K562 (cell line): ENCODE results near the gene CLPSL1. TPM values are rescaled to one million over a fixed set of nuclear protein-coding genes. Genes with fewer than 3 reads are reported as not detected.
A peak's percentile ranks its signal among the peaks of the same experiment; 100 is the strongest.

ENCODE experiments used
- ARHGAP35 ChIP-seq: fragments of 450-650 bp; IDR thresholded peaks from 2 replicates; pipeline ENCODE4 v1.6.1; 2018; ENCODE audit not compliant: partially characterized antibody
- BRD9 ChIP-seq: fragments of 450-650 bp; IDR thresholded peaks from 2 replicates; pipeline ENCODE4 v1.6.1; 2018; ENCODE audit warnings: low read depth; ENCODE audit not compliant: partially characterized antibody
- EP300 ChIP-seq: IDR thresholded peaks from 2 replicates; pipeline ENCODE4 v1.6.1; 2012; ENCODE audit warnings: low read length, improper control_type of control experiment
- GTF2B ChIP-seq: IDR thresholded peaks from 2 replicates; pipeline ENCODE4 v1.6.1; 2011; ENCODE audit not compliant: insufficient read length; ENCODE audit errors: extremely low read depth
- HNRNPLL ChIP-seq: fragments of 200-400 bp; formaldehyde crosslinking; IDR thresholded peaks from 2 replicates; pipeline ENCODE4 v1.6.1; 2017; ENCODE audit warnings: low read length, low read depth, mild to moderate bottlenecking; ENCODE audit not compliant: poor library complexity, severe bottlenecking
- MAFF ChIP-seq: IDR thresholded peaks from 2 replicates; pipeline ENCODE4 v1.6.1; 2012; ENCODE audit warnings: low read length, improper control_type of control experiment
- NCOA2 ChIP-seq, 2 experiments: fragments of 450-650 bp; IDR thresholded peaks; 2 replicates each; pipeline ENCODE4 v1.6.1; 2018; ENCODE audit warnings: mild to moderate bottlenecking in 2 of 2, moderate library complexity in 1 of 2; ENCODE audit not compliant: partially characterized antibody in 2 of 2
- NCOR1 ChIP-seq: fragments of 450-650 bp; IDR thresholded peaks from 2 replicates; pipeline ENCODE4 v1.6.1; 2016; ENCODE audit warnings: mild to moderate bottlenecking, moderate library complexity
- POU5F1 ChIP-seq: fragments of 150-350 bp; IDR thresholded peaks from 2 replicates; pipeline ENCODE4 v1.6.1; 2014; ENCODE audit warnings: borderline replicate concordance, low read length, low read depth, mild to moderate bottlenecking; ENCODE audit not compliant: partially characterized antibody
- SMAD3 ChIP-seq: fragments of 450-650 bp; formaldehyde crosslinking; conservative IDR thresholded peaks from 2 replicates; pipeline ENCODE4 v1.4.0; 2020; ENCODE audit warnings: mild to moderate bottlenecking
- SMARCA5 ChIP-seq: fragments of 450-650 bp; IDR thresholded peaks from 2 replicates; pipeline ENCODE4 v1.6.1; 2016
- SP2 ChIP-seq: IDR thresholded peaks from 2 replicates; pipeline ENCODE4 v1.6.1; 2011; ENCODE audit warnings: mild to moderate bottlenecking, low read depth, low read length, moderate library complexity; ENCODE audit not compliant: poor library complexity, severe bottlenecking; ENCODE audit errors: extremely low read depth
- TFAM ChIP-seq: fragments of 250-450 bp; sonication (Bioruptor Pico); conservative IDR thresholded peaks from 2 replicates; pipeline ENCODE4 v1.5.0; 2021; ENCODE audit warnings: mild to moderate bottlenecking, moderate library complexity
- THAP7 ChIP-seq: fragments of 250-450 bp; sonication (Bioruptor Pico); IDR thresholded peaks from 2 replicates; pipeline ENCODE4 v1.5.0; 2021
- THRAP3 ChIP-seq: fragments of 450-650 bp; IDR thresholded peaks from 2 replicates; pipeline ENCODE4 v1.6.1; 2016; ENCODE audit warnings: mild to moderate bottlenecking, inconsistent platforms, borderline replicate concordance
- TOE1 ChIP-seq, 2 experiments: fragments of 450-650 bp in 1 of 2; sonication (generic) in 1 of 2; formaldehyde crosslinking in 1 of 2; IDR thresholded peaks; 2 replicates each; pipeline versions ENCODE4 v1.7.1 to v1.8.0; 2016 to 2022; ENCODE audit warnings: borderline replicate concordance in 2 of 2, mild to moderate bottlenecking in 2 of 2, antibody characterized with exemption in 1 of 2, inconsistent platforms in 1 of 2, low read depth in 1 of 2, missing genetic modification reagents in 1 of 2, moderate library complexity in 1 of 2
- ZBTB8A ChIP-seq: fragments of 450-650 bp; IDR thresholded peaks from 2 replicates; pipeline ENCODE4 v1.6.1; 2018; ENCODE audit warnings: mild to moderate bottlenecking, moderate library complexity; ENCODE audit not compliant: partially characterized antibody
- ZBTB9 ChIP-seq: fragments of 450-650 bp; formaldehyde crosslinking; IDR thresholded peaks from 2 replicates; pipeline ENCODE4 v1.4.0; 2020; ENCODE audit warnings: mild to moderate bottlenecking, moderate library complexity
- ZFP1 ChIP-seq: fragments of 450-650 bp; formaldehyde crosslinking; IDR thresholded peaks from 2 replicates; pipeline ENCODE4 v1.4.0; 2020; ENCODE audit warnings: mild to moderate bottlenecking, mixed read lengths
- ZHX1 ChIP-seq: fragments of 150-350 bp; conservative IDR thresholded peaks from 2 replicates; pipeline ENCODE4 v1.6.1; 2014; ENCODE audit warnings: low read length
- ZNF12 ChIP-seq: sonication (generic); formaldehyde crosslinking; IDR thresholded peaks from 2 replicates; pipeline ENCODE4 v1.4.0; 2020; ENCODE audit warnings: mild to moderate bottlenecking, missing genetic modification reagents
- ZNF324 ChIP-seq: fragments of 250-450 bp; sonication (Bioruptor Pico); IDR thresholded peaks from 2 replicates; pipeline ENCODE4 v1.4.0; 2020; ENCODE audit warnings: mild to moderate bottlenecking
- ZNF561 ChIP-seq: fragments of 450-650 bp; formaldehyde crosslinking; conservative IDR thresholded peaks from 2 replicates; pipeline ENCODE4 v1.4.0; 2020; ENCODE audit warnings: mild to moderate bottlenecking, moderate library complexity
- ZSCAN32 ChIP-seq: fragments of 450-650 bp; formaldehyde crosslinking; IDR thresholded peaks from 2 replicates; pipeline ENCODE4 v1.4.0; 2020; ENCODE audit warnings: mild to moderate bottlenecking, moderate library complexity
- polyA plus RNA-seq, 8 experiments: library from polyadenylated mRNA; depleted of rRNA in 4 of 8; stranded (reverse) in 5 of 8; unstranded in 3 of 8; fragments of >200 nt; fragmentation: Nextera tagmentation in 2 of 8; fragmentation: Illumina TruSeq in 1 of 8; extraction: Ambion mirVana in 2 of 8; extraction: Trizol in 1 of 8; gene quantifications; 2 replicates each; pipeline versions ENCODE4 v1.2.1 to v1.2.3, GENCODE V29; 2011 to 2014; ENCODE audit warnings: inconsistent platforms in 1 of 8, missing spikeins in 1 of 8
- total RNA-seq, 7 experiments: library from RNA; depleted of rRNA in 6 of 7; stranded (reverse); fragments of >200 nt in 6 of 7; fragmentation: Illumina TruSeq in 2 of 7; extraction: Trizol in 2 of 7; gene quantifications; 2 replicates each; pipeline versions ENCODE4 v1.2.1 to v1.2.3, GENCODE V29; 2011 to 2021; ENCODE audit warnings: low replicate concordance in 1 of 7

Gene CLPSL1
- total and polyA plus RNA-seq, 9 of the 15 experiments (the other 6 are each of a cell fraction or from before 2014, with no cell fraction given), result not detected

GRCh38 chr6:35731736-35732532 lies 48.9 kb upstream of the CLPSL1 start (continued):
- TF ChIP-seq ZBTB9 (CRISPR knock-in tag) (no peak), NCOR1 (peak; percentile 86), ARHGAP35 (no peak), MAFF (no peak), THRAP3 (no peak), TOE1 (IDR thresholded peaks at IDR 0.05; ENCODE audit: borderline replicate concordance) (peak; percentile 87), TOE1 (CRISPR knock-in tag; IDR thresholded peaks at IDR 0.05; ENCODE audit: borderline replicate concordance, low read depth) (no peak), ZNF12 (CRISPR knock-in tag) (no peak), BRD9 (no peak), SP2 (no peak), NCOA2 (IDR thresholded peaks at IDR 0.05; ENCODE audit: partially characterized antibody in 2 of 2) (no peak), ZNF561 (CRISPR knock-in tag) (no peak), ZHX1 (0 out of 2 replicates have a peak, but pooled peaks have one; percentile 53), ZFP1 (CRISPR knock-in tag) (no peak), ZNF324 (CRISPR knock-in tag) (no peak), ZBTB8A (no peak), THAP7 (CRISPR knock-in tag) (no peak), SMAD3 (CRISPR knock-in tag) (no peak), GTF2B (no peak), TFAM (CRISPR knock-in tag) (no peak), POU5F1 (no peak), EP300 (peak; percentile 65; the same call in 1 of the 2 replicates), ZSCAN32 (CRISPR knock-in tag) (no peak), HNRNPLL (peak; percentile 62), SMARCA5 (no peak)
